Esophagus squamous epithelium (tissue), 5 donors: ENCODE results near the gene TPSG1. TPM values are rescaled to one million over a fixed set of nuclear protein-coding genes. Genes with fewer than 3 reads are reported as not detected.
A peak's percentile ranks its signal among the peaks of the same experiment; 100 is the strongest.
"Not testable (repeated sequence)": the region's sequence is repeated elsewhere in the genome, so short reads cannot be mapped to it uniquely, and the experiment has no call there.

Experiments
- DNase-seq: peaks from one replicate; lab custom pipeline; 2025; lab: John Stamatoyannopoulos, UW
- H3K27ac ChIP-seq, 4 donors: fragments of 200-600 bp; sonication (generic); one replicate each; pipeline ENCODE4 v1.5.1; 2016 to 2019; ENCODE audit warnings: mild to moderate bottlenecking in 1 of 4
- H3K27me3 ChIP-seq, 4 donors: fragments of 200-600 bp; sonication (generic); 1 replicate in 3 of 4; 2 replicates in 1 of 4; pipeline versions ENCODE4 v1.5.1 to v1.6.0; 2017 to 2021; ENCODE audit warnings: antibody characterized with exemption in 1 of 4
- H3K36me3 ChIP-seq, 3 donors: fragments of 200-600 bp; sonication (generic); one replicate each; pipeline ENCODE4 v1.5.1; 2016 to 2019
- H3K4me1 ChIP-seq, 3 donors: fragments of 200-600 bp; sonication (generic); one replicate each; pipeline ENCODE4 v1.5.1; 2017 to 2019
- H3K4me3 ChIP-seq, 4 donors: fragments of 200-600 bp; sonication (generic); 1 replicate in 3 of 4; 2 replicates in 1 of 4; pipeline ENCODE4 v1.5.1; 2016 to 2019; ENCODE audit warnings: mild to moderate bottlenecking in 2 of 4, moderate library complexity in 1 of 4
- H3K9me3 ChIP-seq, 3 donors: fragments of 200-600 bp; sonication (generic); one replicate each; pipeline ENCODE4 v1.5.1; 2016 to 2019
- CTCF ChIP-seq, 6 experiments: fragments of 450-650 bp in 4 of 6; fragments of 200-600 bp in 2 of 6; sonication (generic) in 2 of 6; IDR thresholded peaks; one replicate each; pipeline ENCODE4 v1.5.1; 2016 to 2019; ENCODE audit warnings: antibody characterized with exemption in 6 of 6, mild to moderate bottlenecking in 4 of 6, moderate library complexity in 4 of 6
- POLR2A ChIP-seq, 4 donors: fragments of 450-650 bp; IDR thresholded peaks; one replicate each; pipeline ENCODE4 v1.6.1; 2017; ENCODE audit warnings: antibody characterized with exemption in 4 of 4, mild to moderate bottlenecking in 4 of 4, moderate library complexity in 3 of 4
- WGBS, 2 donors: methylation state at CpG; one replicate each; pipeline ENCODE4 v1.1.5; 2018; 5-methylcytosine and 5-hydroxymethylcytosine counted together
- intact Hi-C: fragments of 100-400 bp; cut with DNase I; formaldehyde crosslinking; loops from one replicate; pipeline ENCODE4 v1.15.0; 2022
- total RNA-seq, 4 donors: library from RNA; depleted of rRNA; stranded (reverse); fragments of >200 nt; gene quantifications; one replicate each; pipeline ENCODE4 v1.1.0, GENCODE V29; 2016
- donor health status: DM: yes; HTN: yes; CAD: no.

Gene TPSG1
- under 1 TPM in 1 of 4 donors, not detected in 3; 0.27 TPM for total RNA-seq

- H3K4me3 ChIP-seq = no peak within 1 kb of the TSS
- no peak for TF ChIP-seq POLR2A (IDR thresholded peaks at IDR 0.05)
- no peak for TF ChIP-seq CTCF (IDR thresholded peaks at IDR 0.05)
- no peaks in the 10 kb centered on the region for H3K9me3 ChIP-seq
- no peaks in the 10 kb centered on the region for H3K4me1 ChIP-seq
- H3K27me3 ChIP-seq = peaks cover 0 to 15% (median 0%) of the 10 kb centered on the region in 4 donors
- intact Hi-C loops = no loop called here
- 24% methylated on average over 4 of the region's 10 CpGs; no CpG with 5 or more reads in 1 of the 2 donors for WGBS, 2 donors
- no peaks in the 10 kb centered on the region for H3K36me3 ChIP-seq
- peak within 1 kb of the TSS in 2 of 4 donors; percentile 14 to 17 for H3K27ac ChIP-seq
- no peak for DNase-seq
These were observed at the start of gene TPSG1 for GRCh38 chr16:1225051-1225451. Gene TPSG1, minus strand, starts transcription at chr16:1225268. Its CDS starts 16 bp downstream, at chr16:1225252.

DNA sequence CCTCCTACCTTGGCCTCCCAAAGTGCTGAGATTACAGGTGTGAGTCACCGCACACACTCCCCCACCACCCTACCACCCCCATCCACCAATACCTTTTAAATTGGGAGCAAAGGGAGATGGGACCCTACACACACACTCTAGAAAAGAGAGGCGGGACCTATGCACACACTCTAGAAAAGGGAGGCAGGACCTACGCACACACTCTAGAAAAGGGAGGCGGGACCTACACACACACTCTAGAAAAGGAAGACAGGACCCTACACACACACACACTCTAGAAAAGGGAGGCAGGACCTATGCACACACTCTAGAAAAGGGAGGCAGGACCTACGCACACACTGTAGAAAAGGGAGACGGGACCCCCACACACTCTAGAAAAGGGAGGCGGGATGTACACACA lies 49.7 kb upstream of the TPSG1 start:
- Histone ChIP-seq H3K27ac (no peak overlapping the region), H3K4me3 (no peak overlapping the region), H3K27me3 (peaks cover 0 to 84% (median 0%) of the 10 kb centered on the region in 4 donors), H3K9me3 (no peaks in the 10 kb centered on the region), H3K36me3 (no peaks in the 10 kb centered on the region), H3K4me1 (peaks cover 0 to 10% (median 0%) of the 10 kb centered on the region in 3 donors)
- WGBS, 2 donors = 89 to 93% methylated on average over 4 to 6 of the region's 7 CpGs
- intact Hi-C loops = no loop called here
- no peak for DNase-seq
- TF ChIP-seq CTCF (IDR thresholded peaks at IDR 0.05) (no peak), POLR2A (IDR thresholded peaks at IDR 0.05) (no peak)

DNA sequence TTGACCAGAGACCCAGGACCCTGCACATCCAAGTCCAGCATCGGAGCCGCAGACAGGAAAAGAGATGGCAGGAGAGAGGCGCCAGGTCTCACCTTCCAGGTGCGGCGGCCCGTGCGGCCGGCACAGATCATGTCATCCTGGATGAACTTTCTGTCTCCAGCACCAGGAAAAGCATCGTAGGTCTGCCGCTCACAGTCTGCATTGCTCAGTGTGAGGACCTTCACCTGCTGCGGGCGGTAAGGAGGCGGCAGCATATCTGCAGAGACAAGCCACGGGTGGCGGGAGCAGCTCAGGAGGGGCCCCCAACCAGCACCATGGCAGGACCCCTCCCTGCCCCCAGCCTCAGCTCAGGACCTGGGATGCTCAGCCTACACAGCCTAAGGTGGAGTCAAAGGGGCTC lies 48.7 kb upstream of the TPSG1 start:
- no peak for DNase-seq
- WGBS, 2 donors = 70% methylated on average over 2 of the region's 15 CpGs; no CpG with 5 or more reads in 1 of the 2 donors

GRCh38 chr16:1272453-1273198 lies 47.6 kb upstream of the TPSG1 start:
- WGBS, 2 donors = 65 to 70% methylated on average over 4 of the region's 9 CpGs
- intact Hi-C loops = no loop called here
- peaks cover 0 to 64% (median 0%) of the 10 kb centered on the region in 4 donors for H3K27me3 ChIP-seq
- H3K27ac ChIP-seq = no peak overlapping the region
- no peak for DNase-seq
- TF ChIP-seq CTCF (IDR thresholded peaks at IDR 0.05) = no peak
- TF ChIP-seq POLR2A (IDR thresholded peaks at IDR 0.05) = no peak
- no peaks in the 10 kb centered on the region for H3K9me3 ChIP-seq
- no peaks in the 10 kb centered on the region for H3K36me3 ChIP-seq
- H3K4me1 ChIP-seq = peaks cover 0 to 10% (median 0%) of the 10 kb centered on the region in 3 donors
- H3K4me3 ChIP-seq = no peak overlapping the region

More for the DNA sequence above, 48.7 kb upstream of the TPSG1 start:
- intact Hi-C loops = no loop called here
- TF ChIP-seq CTCF (IDR thresholded peaks at IDR 0.05) (no peak), POLR2A (IDR thresholded peaks at IDR 0.05) (no peak)
- no peaks in the 10 kb centered on the region for H3K36me3 ChIP-seq
- no peak overlapping the region for H3K4me3 ChIP-seq
- H3K27ac ChIP-seq = no peak overlapping the region
- no peaks in the 10 kb centered on the region for H3K9me3 ChIP-seq
- H3K27me3 ChIP-seq = peaks cover 0 to 75% (median 0%) of the 10 kb centered on the region in 4 donors
- peaks cover 0 to 10% (median 0%) of the 10 kb centered on the region in 3 donors for H3K4me1 ChIP-seq

DNA sequence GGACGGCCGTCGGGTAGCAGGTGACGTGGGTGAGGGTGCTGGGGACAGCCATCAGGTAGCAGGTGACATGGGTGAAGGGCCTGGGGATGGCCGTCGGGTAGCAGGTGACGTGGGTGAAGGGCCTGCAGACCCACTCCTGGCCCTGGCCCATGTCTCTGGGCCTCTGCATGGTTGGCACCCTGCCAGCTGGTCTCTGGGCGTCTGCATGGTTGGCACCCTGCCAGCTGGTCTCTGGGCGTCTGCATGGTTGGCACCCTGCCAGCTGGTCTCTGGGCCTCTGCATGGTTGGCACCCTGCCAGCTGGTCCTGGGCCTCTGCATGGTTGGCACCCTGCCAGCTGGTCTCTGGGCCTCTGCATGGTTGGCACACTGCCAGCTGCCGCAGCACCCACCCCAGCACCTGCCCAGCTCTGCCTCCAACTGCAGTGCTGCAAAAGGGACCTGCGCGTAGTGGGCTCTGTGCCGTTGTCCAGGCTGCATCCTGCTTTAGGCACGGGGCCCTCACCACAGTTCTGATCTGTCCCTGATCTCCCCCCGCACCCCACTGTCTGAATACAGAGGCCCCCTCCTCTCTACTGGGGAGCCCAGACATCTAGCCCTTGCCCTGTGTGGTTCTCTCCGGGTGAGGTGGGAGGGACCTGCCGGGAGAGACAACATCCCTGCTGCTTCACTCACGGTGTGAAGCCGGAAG lies 46.8 kb upstream of the TPSG1 start:
- 25 to 36% methylated on average over 9 to 10 of the region's 19 CpGs for WGBS, 2 donors
- Histone ChIP-seq H3K4me1 (peaks cover 0 to 10% (median 0%) of the 10 kb centered on the region in 3 donors), H3K27me3 (peaks cover 0 to 64% (median 0%) of the 10 kb centered on the region in 4 donors)
- DNase-seq, intact Hi-C loops, H3K36me3 ChIP-seq, H3K9me3 ChIP-seq, H3K4me3 ChIP-seq, H3K27ac ChIP-seq: not testable (repeated sequence)
